ENCODE results near the gene GRB14.

The GRB14 gene

DNA sequence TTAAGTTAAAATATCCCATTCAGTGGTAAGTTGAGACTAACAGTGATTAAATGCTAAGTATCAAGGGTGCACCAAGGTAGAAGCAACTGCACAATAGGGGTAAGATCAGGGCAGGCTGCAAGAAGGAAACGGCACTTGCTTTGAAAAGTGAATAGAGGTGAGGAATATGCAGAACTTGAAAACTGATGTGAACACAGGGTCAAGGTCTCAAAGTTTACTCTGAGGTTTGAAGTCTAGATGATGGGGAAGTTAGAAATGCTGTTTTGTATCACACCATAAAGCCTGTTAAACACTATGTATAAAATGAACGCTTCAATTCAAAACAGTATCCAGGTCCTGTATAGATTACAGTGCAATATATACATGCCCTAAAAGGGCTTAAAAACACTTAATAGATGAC, 50.8 kb downstream of the GRB14 start:
- H3K4me3 ChIP-seq: no peak overlapping the region
- no peak overlapping the region for H3K27ac ChIP-seq
- DNase-seq (ENCODE audit: low spot score): no peak
- TF ChIP-seq, protein P1, sequence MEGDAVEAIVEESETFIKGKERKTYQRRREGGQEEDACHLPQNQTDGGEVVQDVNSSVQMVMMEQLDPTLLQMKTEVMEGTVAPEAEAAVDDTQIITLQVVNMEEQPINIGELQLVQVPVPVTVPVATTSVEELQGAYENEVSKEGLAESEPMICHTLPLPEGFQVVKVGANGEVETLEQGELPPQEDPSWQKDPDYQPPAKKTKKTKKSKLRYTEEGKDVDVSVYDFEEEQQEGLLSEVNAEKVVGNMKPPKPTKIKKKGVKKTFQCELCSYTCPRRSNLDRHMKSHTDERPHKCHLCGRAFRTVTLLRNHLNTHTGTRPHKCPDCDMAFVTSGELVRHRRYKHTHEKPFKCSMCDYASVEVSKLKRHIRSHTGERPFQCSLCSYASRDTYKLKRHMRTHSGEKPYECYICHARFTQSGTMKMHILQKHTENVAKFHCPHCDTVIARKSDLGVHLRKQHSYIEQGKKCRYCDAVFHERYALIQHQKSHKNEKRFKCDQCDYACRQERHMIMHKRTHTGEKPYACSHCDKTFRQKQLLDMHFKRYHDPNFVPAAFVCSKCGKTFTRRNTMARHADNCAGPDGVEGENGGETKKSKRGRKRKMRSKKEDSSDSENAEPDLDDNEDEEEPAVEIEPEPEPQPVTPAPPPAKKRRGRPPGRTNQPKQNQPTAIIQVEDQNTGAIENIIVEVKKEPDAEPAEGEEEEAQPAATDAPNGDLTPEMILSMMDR (IDR thresholded peaks at IDR 0.05): no peak

DNA sequence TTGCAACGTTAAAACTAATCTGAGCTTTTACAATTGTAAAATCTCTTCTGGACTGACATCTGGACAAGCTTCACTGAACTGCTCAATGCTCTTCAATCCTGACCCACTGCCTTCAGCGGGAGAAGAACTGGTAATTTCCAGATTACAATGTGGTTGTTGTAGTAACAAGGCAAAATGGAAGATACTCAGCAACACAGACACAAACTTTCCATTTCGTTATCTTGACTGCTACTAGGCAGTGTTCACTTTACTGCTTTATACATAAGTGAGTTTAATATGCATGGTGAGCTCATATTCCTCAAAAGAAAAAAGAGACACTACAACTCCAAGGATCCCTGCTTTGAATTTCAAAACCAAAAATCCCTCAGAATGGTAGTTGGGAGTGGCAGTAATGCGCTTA, 51.9 kb downstream of the GRB14 start:
- Histone ChIP-seq H3K27ac (no peak overlapping the region), H3K4me3 (no peak overlapping the region)
- no peak for DNase-seq (ENCODE audit: low spot score)
- TF ChIP-seq, protein P1 (IDR thresholded peaks at IDR 0.05): no peak

DNA sequence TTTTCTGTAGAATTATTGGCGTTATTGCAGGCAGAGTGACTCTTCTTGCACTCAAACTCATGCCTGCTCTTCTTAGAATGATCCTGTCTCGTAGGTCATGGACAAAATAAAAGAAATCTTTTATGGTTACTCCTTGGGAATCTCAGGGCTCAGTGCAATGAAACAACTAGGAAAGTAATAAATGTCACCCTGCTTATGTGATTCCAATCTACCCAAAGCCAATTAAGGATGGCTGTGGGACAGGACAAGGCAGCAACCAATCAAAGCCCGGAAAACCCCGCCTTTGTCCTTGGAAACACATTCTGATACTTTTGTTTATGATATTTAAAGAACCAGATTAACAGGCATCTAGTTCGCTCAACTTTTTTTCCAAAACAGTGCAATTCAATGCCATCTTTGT, 53.0 kb downstream of the GRB14 start:
- no peak overlapping the region for H3K27ac ChIP-seq
- H3K4me3 ChIP-seq: no peak overlapping the region
- no peak for DNase-seq (ENCODE audit: low spot score)
- TF ChIP-seq, protein P1 (IDR thresholded peaks at IDR 0.05): no peak

DNA sequence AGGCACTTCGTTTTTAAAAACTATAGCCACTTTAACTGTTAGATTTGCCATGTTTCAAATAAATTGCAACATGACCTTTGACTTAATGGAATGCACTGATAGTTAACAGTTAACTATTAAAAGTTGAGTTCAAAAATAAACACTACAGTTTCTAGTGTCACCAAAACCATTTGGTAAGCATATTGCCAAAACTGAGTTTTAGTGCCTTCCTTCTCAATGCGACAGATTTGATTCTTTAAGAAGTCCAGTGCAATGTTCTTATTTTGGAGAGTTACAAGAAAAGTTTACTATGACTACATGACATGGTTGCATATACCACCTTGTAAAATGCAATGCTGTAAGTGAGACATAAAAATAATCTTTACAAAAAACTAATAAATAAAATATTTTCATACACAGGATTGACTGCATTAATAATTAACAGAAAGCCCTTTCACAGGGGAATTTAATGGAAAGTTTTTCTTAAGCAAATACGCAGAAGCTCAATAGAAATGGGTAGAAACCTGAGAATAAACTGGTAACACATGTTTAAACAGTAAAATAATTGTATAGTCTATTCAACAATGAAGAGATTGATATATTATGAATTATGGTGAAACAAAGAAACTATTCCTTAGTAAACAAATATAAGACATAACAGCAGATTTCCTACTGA, 53.8 kb downstream of the GRB14 start:
- Histone ChIP-seq H3K4me3 (no peak overlapping the region), H3K27ac (no peak overlapping the region)
- TF ChIP-seq, protein P1 (IDR thresholded peaks at IDR 0.05): no peak
- DNase-seq (ENCODE audit: low spot score): no peak

DNA sequence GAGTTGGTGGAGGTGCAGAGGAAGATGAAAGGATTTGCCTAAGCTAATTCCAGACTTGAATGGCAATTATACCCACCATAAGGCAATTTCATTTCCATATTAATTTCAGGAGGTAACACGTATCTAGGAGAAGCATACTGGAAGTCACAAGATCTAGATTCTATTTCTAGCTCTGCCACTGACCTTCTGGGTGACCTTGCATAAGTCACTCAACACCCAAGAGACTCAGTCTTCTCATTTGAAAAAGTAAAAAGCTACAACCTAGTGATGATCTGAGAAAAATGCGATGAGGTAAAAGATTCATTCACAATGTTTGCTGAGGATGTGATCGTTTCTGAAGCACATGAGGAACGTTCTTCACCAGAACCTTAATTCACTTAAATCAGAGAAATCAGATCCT, 55.9 kb downstream of the GRB14 start:
- TF ChIP-seq, protein P1 (IDR thresholded peaks at IDR 0.05): no peak
- no peak for DNase-seq (ENCODE audit: low spot score)
- Histone ChIP-seq H3K4me3 (no peak overlapping the region), H3K27ac (no peak overlapping the region)

DNA sequence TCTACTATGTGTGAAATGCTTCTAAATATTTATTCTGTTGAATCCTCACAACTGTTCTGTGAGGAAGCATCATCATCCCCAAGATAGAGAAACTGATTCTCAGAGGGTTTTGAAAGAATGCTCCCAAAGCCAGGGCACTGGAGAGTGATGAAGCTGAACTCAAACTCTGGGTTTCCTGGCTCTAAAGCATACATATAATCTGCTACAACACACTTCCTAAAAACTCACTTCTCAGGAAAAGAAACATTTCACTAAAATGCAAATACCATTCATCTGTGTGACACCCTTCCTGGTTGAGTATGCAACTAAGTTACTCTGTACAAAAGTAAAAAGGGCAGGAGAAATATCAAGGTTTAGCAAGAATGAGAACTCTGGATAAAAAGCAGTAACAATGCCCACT, 58.6 kb downstream of the GRB14 start:
- DNase-seq (ENCODE audit: low spot score): no peak
- H3K4me3 ChIP-seq: no peak overlapping the region
- TF ChIP-seq, protein P1 (IDR thresholded peaks at IDR 0.05): no peak
- no peak overlapping the region for H3K27ac ChIP-seq

DNA sequence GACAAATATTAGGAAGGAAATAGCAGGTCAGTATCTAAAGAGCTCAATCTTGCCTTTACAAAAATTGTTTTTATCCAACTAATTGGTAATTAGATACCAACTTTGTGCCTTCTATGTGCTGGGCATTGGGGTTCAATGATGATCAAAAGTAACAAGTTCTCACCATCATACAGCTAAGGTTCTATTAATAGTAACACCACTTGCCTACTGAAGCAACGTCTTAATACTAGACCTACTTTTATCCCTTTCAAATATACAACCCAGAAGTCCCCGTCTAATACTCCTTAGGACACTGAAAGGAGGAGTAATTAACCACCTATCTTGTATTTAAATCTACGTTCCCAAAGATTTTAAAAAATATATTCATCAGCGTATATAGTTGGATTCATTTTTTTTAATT, 59.3 kb downstream of the GRB14 start:
- TF ChIP-seq, protein P1 (IDR thresholded peaks at IDR 0.05): no peak
- DNase-seq (ENCODE audit: low spot score): no peak

More for the DNA sequence above, 59.3 kb downstream of the GRB14 start:
- Histone ChIP-seq H3K4me3 (no peak overlapping the region), H3K27ac (no peak overlapping the region)
